GM12878 (cell line): ENCODE data around the gene BCAT1. TPM values are rescaled to one million over a fixed set of nuclear protein-coding genes. Genes with fewer than 3 reads are reported as not detected.

Source experiments
- ASH2L ChIP-seq: fragments of 300-600, 200-600 bp; sonication (generic); IDR thresholded peaks from 2 replicates; pipeline ENCODE4 v1.6.1; 2017; ENCODE audit warnings: low read depth, mild to moderate bottlenecking, borderline replicate concordance
- BMI1 ChIP-seq: fragments of 450-650 bp; IDR thresholded peaks from 2 replicates; pipeline ENCODE4 v1.6.1; 2016; ENCODE audit warnings: mild to moderate bottlenecking, moderate library complexity, borderline replicate concordance
- CBX3 ChIP-seq: fragments of 200-600 bp; sonication (generic); IDR thresholded peaks from 2 replicates; pipeline ENCODE4 v1.6.1; 2016; ENCODE audit warnings: low read depth, borderline replicate concordance
- CBX5 ChIP-seq: sonication (generic); IDR thresholded peaks from 2 replicates; pipeline ENCODE4 v1.6.1; 2016; ENCODE audit warnings: low read depth, moderate library complexity, mild to moderate bottlenecking, inconsistent platforms
- CHD1 ChIP-seq: IDR thresholded peaks from 2 replicates; pipeline ENCODE4 v1.6.1; 2012; ENCODE audit warnings: low read depth, low read length, improper control_type of control experiment
- CREB1 ChIP-seq: IDR thresholded peaks from 2 replicates; pipeline ENCODE4 v1.6.1; 2012; ENCODE audit warnings: low read depth, mild to moderate bottlenecking, inconsistent platforms
- EZH2 ChIP-seq: IDR thresholded peaks from 2 replicates; pipeline ENCODE4 v1.6.1; 2012; ENCODE audit warnings: low read depth, mild to moderate bottlenecking, control low read depth, inconsistent platforms, low read length, borderline replicate concordance; ENCODE audit not compliant: control insufficient read depth
- FOXK2 ChIP-seq: fragments of 450-650 bp; IDR thresholded peaks from 2 replicates; pipeline ENCODE4 v1.6.1; 2017; ENCODE audit warnings: mild to moderate bottlenecking, moderate library complexity
- GATAD2B ChIP-seq: fragments of 450-650 bp; conservative IDR thresholded peaks from 2 replicates; pipeline ENCODE4 v1.6.1; 2017; ENCODE audit warnings: low read depth, mild to moderate bottlenecking, moderate library complexity
- IRF4 ChIP-seq: IDR thresholded peaks from 2 replicates; pipeline ENCODE4 v1.6.1; 2011; ENCODE audit warnings: low read depth, low read length
- NR2F1 ChIP-seq: fragments of 450-650 bp; conservative IDR thresholded peaks from 2 replicates; pipeline ENCODE4 v1.6.1; 2017; ENCODE audit warnings: mild to moderate bottlenecking
- PAX8 ChIP-seq: fragments of 450-650 bp; IDR thresholded peaks from 2 replicates; pipeline ENCODE4 v1.6.1; 2017; ENCODE audit warnings: mild to moderate bottlenecking, moderate library complexity
- RELA ChIP-seq: fragments of 450-650 bp; IDR thresholded peaks from 2 replicates; pipeline ENCODE4 v1.8.0; 2014; ENCODE audit warnings: borderline replicate concordance; ENCODE audit not compliant: partially characterized antibody
- SIN3A ChIP-seq: IDR thresholded peaks from 2 replicates; pipeline ENCODE4 v1.6.1; 2012; ENCODE audit warnings: low read depth, low read length, improper control_type of control experiment
- SMC3 ChIP-seq: IDR thresholded peaks from 2 replicates; pipeline ENCODE4 v1.6.1; 2011; ENCODE audit warnings: low read length, improper control_type of control experiment, borderline replicate concordance
- SREBF1 ChIP-seq: IDR thresholded peaks from 2 replicates; pipeline ENCODE4 v1.6.1; 2012; ENCODE audit warnings: mild to moderate bottlenecking, low read length
- SRF ChIP-seq, 2 experiments: IDR thresholded peaks; 2 replicates each; pipeline ENCODE4 v1.6.1; 2011; ENCODE audit warnings: low read depth in 2 of 2, low read length in 2 of 2, mild to moderate bottlenecking in 1 of 2, moderate library complexity in 1 of 2
- STAT3 ChIP-seq: IDR thresholded peaks from 2 replicates; pipeline ENCODE4 v1.6.1; 2011; ENCODE audit warnings: low read depth, low read length, improper control_type of control experiment
- SUPT20H ChIP-seq: IDR thresholded peaks from 2 replicates; pipeline ENCODE4 v1.6.1; 2011; ENCODE audit warnings: low read depth, mild to moderate bottlenecking, low read length, moderate library complexity, borderline replicate concordance; ENCODE audit not compliant: control insufficient read depth
- SUZ12 ChIP-seq: fragments of 200-600 bp; sonication (generic); IDR thresholded peaks from one replicate; pipeline ENCODE4 v1.6.1; 2018; ENCODE audit warnings: antibody characterized with exemption, mild to moderate bottlenecking; ENCODE audit not compliant: unreplicated experiment
- TAF1 ChIP-seq: IDR thresholded peaks from 2 replicates; pipeline ENCODE4 v1.6.1; 2011; ENCODE audit warnings: mild to moderate bottlenecking, low read depth, low read length, borderline replicate concordance
- TBL1XR1 ChIP-seq: IDR thresholded peaks from 2 replicates; pipeline ENCODE4 v1.6.1; 2012; ENCODE audit warnings: low read depth, low read length, improper control_type of control experiment
- TCF3 ChIP-seq: IDR thresholded peaks from 2 replicates; pipeline ENCODE4 v1.6.1; 2012; ENCODE audit warnings: low read depth, mild to moderate bottlenecking, low read length, borderline replicate concordance; ENCODE audit not compliant: insufficient read depth
- WRNIP1 ChIP-seq: IDR thresholded peaks from 2 replicates; pipeline ENCODE4 v1.6.1; 2011; ENCODE audit warnings: low read depth, low read length, improper control_type of control experiment, borderline replicate concordance
- ZBTB40 ChIP-seq: fragments of 450-650 bp; IDR thresholded peaks from 2 replicates; pipeline ENCODE4 v1.6.1; 2016; ENCODE audit warnings: mild to moderate bottlenecking, moderate library complexity, borderline replicate concordance
- ZNF384 ChIP-seq: IDR thresholded peaks from 2 replicates; pipeline ENCODE4 v1.6.1; 2012; ENCODE audit warnings: low read depth, mild to moderate bottlenecking, low read length, improper control_type of control experiment, borderline replicate concordance
- ZZZ3 ChIP-seq: IDR thresholded peaks from 2 replicates; pipeline ENCODE4 v1.6.1; 2011; ENCODE audit warnings: low read depth; ENCODE audit not compliant: control insufficient read depth, insufficient read length
- polyA plus RNA-seq, 11 experiments: library from polyadenylated mRNA; depleted of rRNA in 4 of 11; unstranded in 6 of 11; stranded (reverse) in 5 of 11; fragments of >200 nt; fragmentation: Nextera tagmentation in 4 of 11; fragmentation: Illumina TruSeq in 1 of 11; extraction: Ambion mirVana in 4 of 11; extraction: Trizol in 1 of 11; gene quantifications; 1 replicate in 1 of 11; 2 replicates in 10 of 11; pipeline versions ENCODE4 v1.2.1 to v1.2.3, GENCODE V29; 2011 to 2016; ENCODE audit warnings: inconsistent platforms in 2 of 11, missing spikeins in 2 of 11, low read depth in 1 of 11
- total RNA-seq, 4 experiments: library from RNA; depleted of rRNA in 3 of 4; stranded (reverse); fragments of >200 nt in 3 of 4; fragmentation: Illumina TruSeq in 1 of 4; extraction: Trizol in 1 of 4; gene quantifications; 2 replicates each; pipeline versions ENCODE4 v1.2.1 to v1.2.3, GENCODE V29; 2013 to 2021
- TF ChIP-seq, protein P1 (sequence below), 3 experiments: IDR thresholded peaks in 2 of 3; conservative IDR thresholded peaks in 1 of 3; 2 replicates each; pipeline ENCODE4 v1.5.1; 2011; ENCODE audit warnings: low read depth in 3 of 3, low read length in 3 of 3, mild to moderate bottlenecking in 3 of 3, control low read depth in 2 of 3, moderate library complexity in 2 of 3, inconsistent platforms in 1 of 3, mixed read lengths in 1 of 3; ENCODE audit not compliant: control insufficient read depth in 2 of 3, insufficient read depth in 1 of 3; ENCODE audit errors: extremely low read depth in 1 of 3

BCAT1 gene
- total and polyA plus RNA-seq, 10 of the 15 experiments (the other 5 are each of a cell fraction or from before 2014, with no cell fraction given) = 26.2 to 187 (median 81.9) TPM

GRCh38 chr12:24838531-24838950 lies 110.4 kb downstream of the BCAT1 start (continued):
- TF ChIP-seq IRF4 (no peak), SUPT20H (no peak), CBX3 (no peak), ZNF384 (no peak), SREBF1 (no peak), STAT3 (no peak), CHD1 (no peak), ASH2L (no peak), SUZ12 (no peak), TBL1XR1 (no peak), GATAD2B (no peak), PAX8 (no peak), ZZZ3 (no peak), CBX5 (no peak), WRNIP1 (no peak), SRF (IDR thresholded peaks at IDR 0.05; ENCODE audit: low read depth in 2 of 2, low read length in 2 of 2) (no peak), FOXK2 (no peak), RELA (no peak), ZBTB40 (no peak), NR2F1 (peak; percentile 55), TCF3 (peak; percentile 81), EZH2 (no peak), CREB1 (0 out of 2 replicates have a peak, but pooled peaks have one; percentile 18), TAF1 (no peak), SMC3 (no peak), SIN3A (no peak), BMI1 (peak; percentile 61; the same call in 1 of the 2 replicates)
- TF ChIP-seq, protein P1, sequence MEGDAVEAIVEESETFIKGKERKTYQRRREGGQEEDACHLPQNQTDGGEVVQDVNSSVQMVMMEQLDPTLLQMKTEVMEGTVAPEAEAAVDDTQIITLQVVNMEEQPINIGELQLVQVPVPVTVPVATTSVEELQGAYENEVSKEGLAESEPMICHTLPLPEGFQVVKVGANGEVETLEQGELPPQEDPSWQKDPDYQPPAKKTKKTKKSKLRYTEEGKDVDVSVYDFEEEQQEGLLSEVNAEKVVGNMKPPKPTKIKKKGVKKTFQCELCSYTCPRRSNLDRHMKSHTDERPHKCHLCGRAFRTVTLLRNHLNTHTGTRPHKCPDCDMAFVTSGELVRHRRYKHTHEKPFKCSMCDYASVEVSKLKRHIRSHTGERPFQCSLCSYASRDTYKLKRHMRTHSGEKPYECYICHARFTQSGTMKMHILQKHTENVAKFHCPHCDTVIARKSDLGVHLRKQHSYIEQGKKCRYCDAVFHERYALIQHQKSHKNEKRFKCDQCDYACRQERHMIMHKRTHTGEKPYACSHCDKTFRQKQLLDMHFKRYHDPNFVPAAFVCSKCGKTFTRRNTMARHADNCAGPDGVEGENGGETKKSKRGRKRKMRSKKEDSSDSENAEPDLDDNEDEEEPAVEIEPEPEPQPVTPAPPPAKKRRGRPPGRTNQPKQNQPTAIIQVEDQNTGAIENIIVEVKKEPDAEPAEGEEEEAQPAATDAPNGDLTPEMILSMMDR (IDR thresholded peaks at IDR 0.05 in 2 of 3, conservative IDR thresholded peaks at IDR 0.05 in 1 of 3; ENCODE audit: control insufficient read depth in 2 of 3, extremely low read depth in 1 of 3, insufficient read depth in 1 of 3, low read depth in 3 of 3, low read length in 3 of 3) = no peak
